ENCODE data around the gene SP140L.
"Not testable (repeated sequence)": the region's sequence is repeated elsewhere in the genome, so short reads cannot be mapped to it uniquely, and the experiment has no call there.

The SP140L gene

DNA sequence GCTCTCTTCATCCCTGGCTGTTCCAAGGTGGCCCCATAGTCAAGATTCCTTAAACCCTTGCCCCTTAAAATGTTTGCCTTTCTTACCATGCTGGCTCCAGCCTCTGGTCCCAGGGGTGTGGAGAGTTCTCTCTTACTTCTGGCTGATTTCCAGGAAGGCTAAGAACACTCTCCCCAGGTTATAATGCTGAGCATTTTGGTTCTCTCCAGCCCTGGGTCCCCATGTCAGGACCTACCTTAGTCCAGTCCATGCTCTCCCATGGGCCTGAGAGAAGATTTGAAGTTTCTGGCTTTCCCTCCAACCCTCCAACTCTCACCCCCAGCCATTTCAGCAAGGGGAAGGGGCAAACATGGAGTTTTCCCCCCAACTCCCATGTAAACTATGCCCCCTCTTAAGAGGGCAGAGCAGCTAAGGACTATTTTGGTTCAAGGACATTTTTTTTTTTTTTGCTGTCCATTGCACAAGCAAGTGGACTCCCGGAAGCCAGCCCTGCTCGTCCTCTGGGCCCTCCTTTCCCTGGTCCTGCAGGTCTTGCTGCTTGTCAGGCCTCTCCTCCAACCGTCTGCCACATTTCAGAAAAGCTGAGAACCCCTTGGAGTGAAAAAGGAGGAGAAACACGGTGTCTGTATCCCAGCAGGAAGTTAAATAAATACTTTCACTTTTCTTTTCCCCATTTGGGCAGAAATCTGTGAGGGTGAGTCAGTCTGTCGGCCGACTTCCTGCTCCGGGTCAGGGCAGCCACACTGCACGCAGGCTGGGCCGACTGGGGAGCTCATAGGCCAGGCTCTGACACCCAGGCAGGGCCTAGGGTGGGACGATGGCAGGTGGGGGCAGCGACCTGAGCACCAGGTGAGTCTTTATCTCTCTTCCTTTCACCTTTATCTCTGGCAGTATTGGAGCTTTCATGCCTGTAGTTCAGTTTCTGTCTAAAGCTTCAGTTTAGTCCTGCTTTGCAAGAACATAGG lies at the start of gene SP140L:
SP140L (plus strand) TSS at position 741 of the 965 bp plus-strand sequence; CDS start at position 818, 77 bp downstream.
- no peak for DNase-seq

DNA sequence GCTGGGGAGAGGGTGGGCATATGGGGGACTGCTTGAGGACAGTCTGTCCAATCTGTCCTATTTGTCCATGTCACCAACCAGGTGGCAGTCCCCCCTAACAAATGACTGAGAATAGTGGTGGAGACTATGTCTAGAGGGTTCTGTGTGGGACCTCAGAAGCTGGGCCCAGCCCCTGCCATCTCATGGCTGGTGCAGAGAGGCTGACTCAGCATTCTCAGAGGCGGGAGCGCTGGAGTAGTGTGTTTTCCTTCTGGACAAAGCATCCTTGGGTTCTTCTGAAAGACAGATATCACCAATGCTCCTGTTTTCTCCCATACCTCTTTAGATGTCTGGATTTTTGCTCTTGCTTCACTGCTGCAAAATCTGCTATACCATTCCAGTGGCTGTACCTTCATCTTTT lies 44.1 kb upstream of the SP140L start:
- no peak for DNase-seq

- DNase-seq: no peak
These were observed 40.9 kb upstream of the SP140L start for GRCh38 chr2:230286048-230286447.

GRCh38 chr2:230289311-230289710 lies 37.7 kb upstream of the SP140L start:
- DNase-seq: not testable (repeated sequence)

DNA sequence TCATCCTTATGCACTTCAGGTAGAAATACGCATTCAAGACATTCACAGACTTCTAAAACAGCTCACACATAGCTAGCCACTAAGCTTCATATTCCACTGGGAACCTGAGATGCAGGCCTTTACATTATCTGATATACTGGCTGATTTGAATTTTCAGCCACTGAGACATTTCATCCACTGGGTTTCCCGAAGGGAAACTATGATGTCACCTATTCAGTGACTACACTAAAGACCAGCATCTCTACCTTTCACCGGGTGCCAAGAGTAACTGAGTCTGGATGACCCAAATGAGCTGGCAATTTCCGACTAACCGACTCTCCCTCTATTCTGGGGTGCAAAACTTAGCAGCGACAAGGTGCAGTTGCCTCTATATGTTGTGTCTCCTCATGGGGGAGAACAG lies 31.8 kb upstream of the SP140L start:
- no peak for DNase-seq

GRCh38 chr2:230296917-230297316 lies 30.1 kb upstream of the SP140L start:
- no peak for DNase-seq

- no peak for DNase-seq
These were observed 27.4 kb upstream of the SP140L start for GRCh38 chr2:230299618-230300017.

DNA sequence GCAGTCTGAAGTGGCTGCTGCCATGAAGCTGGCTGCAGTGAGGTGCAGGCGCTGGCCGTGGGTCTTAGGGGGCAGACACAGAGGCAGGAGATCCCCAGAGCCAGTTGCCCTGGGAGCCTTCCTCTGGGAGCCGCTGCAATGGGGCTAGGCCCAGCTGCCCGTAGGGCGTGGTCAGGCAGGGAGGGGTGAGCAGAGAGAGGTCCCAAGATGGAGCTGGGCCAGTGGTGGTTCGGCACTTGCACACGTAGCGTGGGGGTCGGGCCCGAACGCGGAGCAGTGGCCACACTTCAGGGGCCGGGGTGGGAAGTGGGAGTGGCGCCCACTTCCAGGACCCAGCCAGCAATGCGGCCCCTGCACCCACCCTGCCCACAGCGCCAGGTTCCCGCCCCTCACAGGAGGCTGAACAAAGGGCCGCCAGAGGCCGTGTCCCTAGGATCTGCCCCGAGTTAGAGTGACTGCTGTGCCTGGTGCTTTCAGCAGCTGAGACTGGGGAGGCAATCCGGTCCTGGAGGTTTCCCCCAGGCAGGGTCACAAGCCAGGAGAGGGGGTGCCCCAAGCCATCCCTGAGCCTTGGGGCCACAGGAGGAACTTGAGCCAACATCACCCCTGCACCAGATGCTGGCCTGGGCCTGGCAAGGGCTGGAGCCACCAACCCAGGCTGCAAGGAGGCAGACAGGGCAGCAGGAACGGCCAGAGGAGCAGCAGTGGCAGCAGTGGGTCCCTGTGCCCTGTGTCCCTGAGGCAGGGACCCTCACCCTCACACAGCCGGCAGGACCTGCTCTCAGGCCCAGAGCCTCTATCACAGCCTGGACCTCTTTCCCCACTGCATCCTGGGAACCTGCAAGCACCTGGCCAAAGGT lies 21.3 kb upstream of the SP140L start:
- DNase-seq: no peak

DNA sequence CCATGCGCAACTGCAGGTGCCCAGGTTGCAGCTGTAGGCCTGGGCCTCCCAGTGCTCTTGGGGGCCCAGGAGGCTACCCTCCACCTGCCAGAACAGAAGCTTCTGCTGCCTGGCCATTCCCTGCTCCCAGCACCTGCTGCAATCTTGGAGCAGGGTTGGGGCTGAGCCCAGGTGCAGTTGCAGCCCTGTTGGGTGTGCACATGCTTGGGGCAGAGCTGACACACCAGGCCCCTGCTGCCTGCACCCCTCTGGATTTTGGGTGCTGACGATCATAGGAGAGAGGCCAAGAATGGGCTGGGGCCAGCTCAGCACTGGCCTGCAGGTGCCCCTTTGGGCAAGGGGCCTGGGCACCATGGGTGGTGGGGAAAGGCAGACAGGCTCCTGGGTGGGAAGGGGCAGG lies 20.5 kb upstream of the SP140L start:
- DNase-seq: no peak

DNA sequence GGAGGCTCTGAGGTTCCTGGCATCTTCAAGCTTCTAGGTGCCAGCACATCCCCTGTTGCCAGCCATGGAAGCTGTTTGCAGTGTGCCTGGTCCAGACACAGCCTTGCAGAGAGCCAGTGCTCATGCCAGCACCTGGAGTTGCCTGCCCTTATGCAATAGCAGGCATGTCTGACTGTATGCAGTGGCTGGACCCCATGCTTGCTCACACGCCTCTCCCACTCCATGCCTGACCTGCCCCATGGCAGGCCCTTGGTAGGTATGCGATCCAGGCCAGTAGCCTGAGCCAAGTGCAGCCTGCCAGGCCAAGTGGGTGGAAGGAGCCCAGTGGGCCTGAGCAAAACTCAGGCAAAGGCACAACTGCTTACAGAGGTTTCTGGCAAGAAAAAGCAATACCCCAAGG lies 19.5 kb upstream of the SP140L start:
- DNase-seq: no peak

GRCh38 chr2:230308402-230309000 lies 18.5 kb upstream of the SP140L start:
- DNase-seq: no peak

GRCh38 chr2:230310792-230311191 lies 16.2 kb upstream of the SP140L start:
- not testable (repeated sequence) for DNase-seq

- DNase-seq: not testable (repeated sequence)
These were observed 15.4 kb upstream of the SP140L start for GRCh38 chr2:230311634-230312033.

DNA sequence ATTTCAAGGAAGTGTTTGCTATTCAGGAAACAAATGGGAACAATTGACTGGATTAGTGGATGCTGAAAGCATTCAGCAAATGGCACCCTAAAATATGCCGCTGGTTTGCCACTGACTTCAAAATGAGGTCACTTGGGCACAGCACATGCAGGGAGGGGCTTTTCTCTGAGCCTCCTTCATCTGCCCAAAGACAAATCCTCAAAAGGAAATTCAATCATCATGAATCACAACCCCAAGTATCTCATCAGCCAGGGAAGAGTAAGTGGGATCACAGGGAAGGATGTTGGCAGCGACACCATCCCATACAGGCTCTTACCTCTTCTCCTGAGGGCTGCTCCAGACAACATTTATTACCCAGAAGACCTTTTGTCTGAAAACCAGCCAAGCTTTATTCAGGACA lies 14.4 kb upstream of the SP140L start:
- no peak for DNase-seq

DNA sequence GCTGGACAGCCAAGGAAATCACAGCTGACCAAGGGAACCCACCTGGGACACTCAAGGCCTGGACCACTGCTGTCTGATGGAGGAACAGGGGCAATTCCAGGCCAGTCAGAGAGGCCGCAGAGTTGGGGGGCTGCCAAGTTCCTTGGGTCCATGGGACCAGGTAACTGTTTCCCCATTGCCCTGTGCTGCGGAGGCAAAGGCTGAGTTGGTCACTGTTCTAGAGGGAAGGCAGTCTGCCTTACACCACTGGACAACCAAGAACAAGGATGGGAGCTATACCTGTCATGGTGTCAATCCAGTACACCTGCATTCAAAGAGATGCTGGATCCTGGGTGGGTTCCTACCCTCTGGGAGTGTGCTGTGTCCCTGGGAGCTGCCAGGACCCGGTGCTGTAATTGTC lies 9.6 kb upstream of the SP140L start:
- DNase-seq: no peak

- DNase-seq: no peak
These were observed 8.5 kb upstream of the SP140L start for GRCh38 chr2:230318190-230319121.

DNA sequence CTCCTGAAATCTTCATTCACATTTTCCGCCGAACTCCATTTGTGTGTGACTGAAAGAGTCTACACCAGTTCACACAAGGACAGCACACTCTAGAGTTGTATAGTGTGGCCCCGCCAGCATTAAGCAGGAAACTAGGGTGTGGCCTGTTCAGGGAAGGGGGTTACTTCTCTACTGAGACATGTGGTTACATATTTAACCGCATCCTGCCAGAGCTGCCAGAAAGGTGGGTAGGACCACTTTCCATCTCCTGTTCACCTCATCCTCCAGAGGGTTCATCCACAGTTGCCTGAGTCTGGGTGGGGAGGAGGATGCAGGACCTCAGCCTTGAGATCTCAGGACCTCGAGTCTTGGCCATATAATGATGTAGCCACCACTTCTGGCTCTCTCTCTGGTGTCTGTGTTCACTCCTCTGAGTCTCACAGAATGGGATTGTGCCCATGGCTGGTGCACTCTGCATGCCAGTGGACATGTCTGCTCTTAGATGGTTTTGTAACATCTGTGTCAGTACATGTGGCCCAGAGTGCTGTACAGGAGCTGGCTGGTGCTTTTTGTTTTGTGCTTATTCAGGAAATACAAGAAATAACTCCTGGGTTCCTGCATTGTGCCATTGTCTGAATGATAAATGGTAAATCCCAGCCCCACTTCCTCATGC lies 7.7 kb upstream of the SP140L start:
- no peak for DNase-seq

- DNase-seq: no peak
These were observed 6.0 kb upstream of the SP140L start for GRCh38 chr2:230321031-230321430.

GRCh38 chr2:230322561-230323384 lies 4.2 kb upstream of the SP140L start:
- DNase-seq: no peak

GRCh38 chr2:230323385-230324106 lies 3.4 kb upstream of the SP140L start:
- DNase-seq: no peak

Data from NCI-H1105 treated with DMSO at 0.1 percent for 48 hours (cell line).